SH-SY5Y (cell line): ENCODE measurements around the gene AIDA.

ENCODE experiments used
- GATA2 ChIP-seq: IDR thresholded peaks from 2 replicates; pipeline ENCODE4 v1.6.1; 2011; ENCODE audit warnings: mild to moderate bottlenecking, low read depth, low read length
- GATA3 ChIP-seq: IDR thresholded peaks from 2 replicates; pipeline ENCODE4 v1.6.1; 2011; ENCODE audit warnings: low read depth, mild to moderate bottlenecking, low read length, moderate library complexity

AIDA gene

DNA sequence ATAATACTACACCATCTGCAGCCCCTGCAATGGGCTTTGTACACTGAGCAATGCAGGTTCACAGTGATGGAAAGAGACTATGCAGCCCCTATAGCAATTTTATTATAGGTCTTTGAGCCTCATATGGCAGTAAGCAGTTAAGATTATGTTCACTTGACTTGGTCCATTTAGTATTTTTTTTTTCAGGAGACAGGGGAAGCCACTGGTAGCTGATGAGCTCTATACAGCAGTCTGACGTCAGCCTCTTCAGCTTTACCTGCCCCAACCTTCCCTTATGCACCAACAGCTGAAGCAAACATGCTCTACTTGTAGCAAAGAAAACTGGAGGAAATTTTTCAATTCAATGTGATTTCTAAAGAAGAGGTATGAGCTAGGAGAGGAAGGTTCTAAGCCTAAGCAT, 32.2 kb downstream of the AIDA start:
- TF ChIP-seq GATA3 (no peak), GATA2 (no peak)

DNA sequence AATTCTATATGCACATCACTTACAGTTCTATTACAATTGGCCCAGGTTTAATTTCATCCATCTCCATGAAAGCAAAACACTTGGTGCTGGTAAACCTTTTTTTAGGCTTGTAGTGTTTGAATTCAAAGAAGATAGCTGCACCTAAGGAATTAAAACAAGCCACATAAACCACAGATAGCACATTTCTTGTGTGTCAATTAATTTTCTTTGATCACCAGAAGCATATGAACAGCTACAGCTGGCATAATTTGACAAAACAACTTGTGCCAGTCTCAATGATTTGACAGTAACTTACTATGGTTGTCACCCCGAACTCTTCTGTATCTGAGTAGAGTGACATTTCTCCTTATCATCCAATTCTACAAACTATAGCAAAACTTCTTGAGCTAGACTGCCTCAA, 42.2 kb downstream of the AIDA start:
- no peak for TF ChIP-seq GATA3
- TF ChIP-seq GATA2, result no peak

DNA sequence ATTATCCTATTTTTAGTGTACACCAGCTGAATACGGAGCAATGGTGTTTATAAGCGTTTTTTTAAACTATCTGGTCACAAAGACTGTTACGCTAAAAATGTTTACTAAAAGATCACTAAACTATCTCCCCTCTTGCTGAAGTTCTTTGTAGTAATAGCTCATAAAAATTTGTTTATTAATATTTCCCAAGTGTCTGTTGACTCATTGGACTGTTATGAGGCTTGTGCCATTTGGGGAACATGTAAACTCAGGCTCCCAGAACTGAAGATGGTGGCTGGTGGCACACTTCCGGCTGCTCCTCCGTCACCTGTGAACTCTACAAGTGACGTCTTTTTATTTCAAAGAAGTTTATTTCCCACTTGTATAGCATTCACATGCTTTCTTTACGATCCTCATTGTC, 46.3 kb downstream of the AIDA start:
- TF ChIP-seq GATA2 (no peak), GATA3 (no peak)

DNA sequence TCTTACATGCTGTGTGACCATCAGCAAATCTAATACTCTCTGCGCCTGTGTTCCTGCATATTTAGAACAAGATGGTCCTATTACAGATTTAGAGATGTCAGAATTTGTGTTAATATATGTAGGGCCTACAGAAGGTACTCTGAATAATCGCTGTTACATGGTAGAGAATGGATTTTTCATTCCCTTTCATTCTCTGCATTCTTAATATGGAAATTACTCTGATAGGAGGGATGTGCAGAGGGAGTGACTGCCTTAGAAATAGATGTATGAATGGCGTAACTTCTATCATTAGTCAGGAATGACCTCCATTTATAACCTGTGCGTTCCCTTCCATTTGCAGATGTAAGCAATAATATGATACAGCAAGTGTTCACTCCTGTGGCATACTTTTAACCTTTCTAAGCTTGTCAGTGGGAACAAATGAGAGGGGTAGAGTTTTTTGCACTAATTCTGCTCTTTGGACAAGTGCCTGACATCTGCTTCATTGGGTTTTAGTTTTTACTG, 48.8 kb downstream of the AIDA start:
- TF ChIP-seq GATA3 (no peak), GATA2 (no peak)

DNA sequence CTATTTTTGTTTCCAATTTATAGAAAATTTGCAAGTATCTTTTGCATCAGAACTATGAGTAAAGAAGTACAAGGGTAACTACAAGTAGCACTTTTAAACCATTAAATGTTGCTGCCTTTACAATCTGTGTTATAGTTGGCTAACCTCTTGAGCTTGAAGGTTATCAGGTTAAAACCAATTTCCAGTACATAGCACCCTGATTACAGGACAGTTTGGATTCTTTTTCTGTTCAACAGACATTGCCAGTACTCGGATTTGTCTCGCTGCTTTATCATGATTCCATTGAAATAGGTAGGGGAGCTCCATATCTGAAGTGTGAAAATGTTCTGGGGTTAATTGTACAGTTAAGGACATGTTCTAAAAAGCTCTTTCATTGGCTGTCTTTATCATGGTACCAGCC, 54.4 kb downstream of the AIDA start:
- TF ChIP-seq GATA2 (no peak), GATA3 (no peak)

DNA sequence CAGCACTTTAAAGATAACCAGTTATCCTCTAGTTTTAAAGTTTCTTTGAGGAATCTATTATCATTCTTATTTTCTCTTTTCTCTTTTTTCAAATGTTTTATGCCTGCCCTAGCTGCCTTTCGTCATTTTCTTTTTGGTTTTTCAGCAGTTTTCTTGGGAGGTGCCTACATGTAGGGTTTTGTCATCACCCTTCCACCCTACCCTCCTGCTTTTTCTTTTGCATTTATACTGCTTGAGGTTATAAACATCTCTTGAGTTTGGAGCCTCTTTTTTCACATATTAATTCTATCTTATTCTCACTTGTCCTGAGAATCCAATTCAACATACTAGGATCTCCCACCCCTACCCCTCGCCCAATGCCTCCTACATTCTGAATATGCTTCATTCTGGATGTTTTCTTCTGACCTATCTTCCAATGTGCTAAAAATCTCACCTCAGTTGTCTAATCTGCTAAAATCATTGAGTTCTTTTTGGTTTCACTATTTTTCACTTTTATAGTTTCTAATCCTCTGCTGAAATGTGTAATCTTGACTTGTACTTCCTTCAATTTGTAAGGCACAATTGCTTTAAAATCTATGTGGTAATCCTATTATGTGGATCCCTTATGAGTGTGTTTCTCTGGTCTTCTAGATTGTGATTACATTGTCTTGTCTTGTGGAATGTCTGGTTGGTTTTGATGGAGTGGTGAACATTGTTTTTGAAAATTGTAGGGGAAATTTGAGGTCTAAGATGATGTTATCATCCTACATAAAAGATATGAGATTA, 55.7 kb downstream of the AIDA start:
- TF ChIP-seq GATA3, result no peak
- TF ChIP-seq GATA2, result no peak

DNA sequence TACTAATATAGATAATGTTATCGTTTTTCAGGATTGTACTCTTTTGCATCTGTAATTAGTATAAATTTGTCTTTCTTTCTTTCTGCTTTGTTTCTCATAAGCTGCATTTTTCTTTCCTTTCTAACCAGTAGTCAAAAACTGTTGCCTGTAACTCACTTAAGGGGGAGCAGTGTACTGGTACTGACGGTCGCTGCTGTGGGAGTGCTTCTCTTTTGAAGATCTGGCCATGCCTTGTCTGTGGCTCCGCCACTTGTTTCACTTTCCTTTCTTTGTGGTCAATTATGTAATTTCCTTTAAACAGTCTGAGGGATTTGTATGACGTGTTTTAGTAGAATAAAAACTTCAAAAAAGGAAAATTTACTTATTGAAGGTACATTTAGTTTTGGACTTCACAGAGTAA, 57.4 kb downstream of the AIDA start:
- TF ChIP-seq GATA2, result no peak
- TF ChIP-seq GATA3, result no peak

DNA sequence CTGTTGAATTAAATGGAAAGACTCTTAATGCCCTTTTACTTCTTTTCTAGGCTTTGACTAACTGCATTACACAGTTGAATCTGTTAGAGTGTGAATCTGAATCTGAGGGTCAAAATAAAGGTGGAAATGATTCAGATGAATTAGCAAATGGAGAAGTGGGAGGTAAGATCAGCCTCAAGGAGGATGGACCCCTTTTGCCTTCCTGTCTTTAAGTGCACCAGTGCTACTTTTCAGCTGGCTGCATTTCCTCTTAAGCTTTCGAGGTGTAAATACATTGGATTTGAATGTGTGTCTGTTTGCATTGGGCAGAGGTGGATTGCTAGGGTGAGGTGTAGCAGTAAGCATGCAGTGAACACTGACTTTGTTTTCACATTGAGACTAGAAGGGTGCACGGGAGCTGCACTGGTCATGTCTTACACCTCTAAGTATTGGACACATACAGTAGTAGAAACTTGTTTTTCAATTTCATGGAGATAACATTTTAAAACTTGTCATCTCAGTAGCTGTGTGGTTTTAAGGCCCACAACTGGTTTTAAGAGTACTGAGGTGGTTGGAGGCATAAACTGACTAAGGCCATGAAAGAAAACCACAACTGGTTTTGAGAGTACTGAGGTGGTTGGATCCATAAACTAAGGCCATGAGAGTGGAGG, 59.0 kb downstream of the AIDA start:
- no peak for TF ChIP-seq GATA3
- TF ChIP-seq GATA2, result no peak

DNA sequence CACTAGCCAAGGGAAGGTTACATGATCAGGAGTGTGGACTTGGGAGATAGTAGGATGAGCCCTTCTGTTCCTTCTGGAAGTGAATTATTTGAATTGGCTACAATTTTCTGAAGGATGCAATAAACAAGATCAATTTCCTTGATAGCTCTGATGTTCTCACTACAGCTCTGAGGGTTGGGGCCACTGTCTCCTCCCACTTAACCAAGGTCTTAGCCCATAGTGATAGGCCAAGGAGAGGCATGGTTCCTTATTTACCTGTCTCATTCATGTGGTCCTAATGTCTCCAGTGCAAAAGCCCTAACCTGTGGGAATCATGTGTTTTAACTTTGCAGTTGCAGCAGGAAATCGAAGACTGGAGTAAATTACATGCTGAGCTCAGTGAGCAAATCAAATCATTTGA, 59.6 kb downstream of the AIDA start:
- no peak for TF ChIP-seq GATA3
- no peak for TF ChIP-seq GATA2

DNA sequence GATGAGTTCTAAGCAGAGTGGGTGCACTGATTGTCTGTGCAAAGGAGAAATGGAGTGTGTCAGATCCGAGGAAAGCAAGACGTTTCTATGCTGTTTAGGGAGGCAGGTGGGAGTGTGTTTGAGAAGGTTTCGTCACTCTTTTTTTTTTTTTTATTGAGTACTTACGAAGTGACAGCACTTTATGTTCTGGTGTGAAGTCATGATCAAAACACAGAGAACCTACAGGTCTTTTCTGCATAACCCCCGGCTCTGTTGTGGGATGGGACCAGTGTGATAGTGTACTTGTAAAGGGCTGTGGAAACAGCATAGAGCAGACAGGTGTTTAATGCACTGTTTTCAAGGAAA, 67.7 kb downstream of the AIDA start:
- TF ChIP-seq GATA2, result no peak
- TF ChIP-seq GATA3, result no peak

DNA sequence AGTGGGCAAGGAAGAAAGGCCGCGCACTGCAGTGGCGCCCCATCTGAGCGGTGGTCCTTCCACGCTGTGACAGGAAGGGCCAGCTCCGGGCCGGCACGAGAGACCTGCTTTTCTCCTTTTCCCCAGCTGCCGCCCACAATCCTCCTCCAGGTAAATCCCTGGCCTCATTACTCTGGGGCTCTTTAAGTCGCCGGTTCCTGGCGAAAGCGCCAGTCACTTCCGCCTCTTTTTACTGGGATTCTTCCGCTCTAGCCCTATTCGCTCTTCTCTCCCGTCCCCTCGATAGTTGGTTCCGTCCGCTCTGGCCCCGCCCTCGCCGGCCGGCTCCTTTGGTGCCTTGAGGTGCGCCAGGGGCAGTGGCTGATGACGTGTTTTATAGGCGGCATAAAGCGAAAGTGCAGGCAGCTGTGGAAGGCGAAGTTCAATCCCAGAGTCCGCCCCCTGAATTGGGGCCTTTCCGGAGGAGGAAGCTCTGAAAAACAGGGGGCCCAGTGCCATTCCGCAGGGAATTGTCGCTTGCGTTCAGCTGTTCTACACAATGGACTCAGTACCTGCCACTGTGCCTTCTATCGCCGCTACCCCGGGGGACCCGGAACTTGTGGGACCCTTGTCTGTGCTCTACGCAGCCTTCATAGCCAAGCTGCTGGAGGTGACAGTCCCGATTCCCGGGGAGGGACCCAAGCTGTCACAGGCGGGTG, 68.2 kb downstream of the AIDA start:
- TF ChIP-seq GATA3, result no peak
- TF ChIP-seq GATA2, result no peak

DNA sequence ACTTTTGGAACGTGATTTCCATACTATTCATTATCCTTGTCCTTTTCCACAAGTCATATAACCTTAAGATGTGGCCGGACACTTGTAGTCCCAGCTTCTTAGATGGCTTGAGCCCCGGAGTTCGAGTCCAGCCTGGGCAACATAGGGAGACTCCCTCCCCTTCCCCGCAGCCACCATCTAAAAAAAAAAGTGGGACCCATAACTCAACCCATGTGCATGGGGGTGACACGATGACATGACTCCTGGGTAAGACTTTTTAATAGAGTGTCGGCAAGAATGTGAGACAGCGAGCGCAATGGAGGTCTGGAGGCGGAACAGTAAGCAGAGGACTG, 68.7 kb downstream of the AIDA start:
- TF ChIP-seq GATA2 (no peak), GATA3 (no peak)

DNA sequence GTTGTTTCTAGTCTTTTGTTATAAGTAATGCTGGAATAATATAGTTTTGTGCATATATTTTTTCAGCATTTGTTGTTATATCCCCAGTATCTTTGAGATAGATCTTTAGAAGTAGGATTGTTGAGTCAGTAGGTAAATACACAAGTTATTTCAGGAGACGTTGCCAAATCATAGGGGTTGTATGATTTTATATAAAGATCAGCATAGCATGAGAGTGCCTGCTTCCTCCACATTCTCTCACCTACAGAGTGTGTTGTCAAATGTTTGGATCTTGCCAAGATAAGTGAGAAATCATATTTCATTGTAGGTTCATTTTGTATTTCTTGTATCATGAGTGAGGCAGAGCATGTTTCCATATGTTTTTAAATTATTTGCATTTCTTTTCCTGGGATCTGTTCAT, 69.8 kb downstream of the AIDA start:
- TF ChIP-seq GATA3, result no peak
- no peak for TF ChIP-seq GATA2

DNA sequence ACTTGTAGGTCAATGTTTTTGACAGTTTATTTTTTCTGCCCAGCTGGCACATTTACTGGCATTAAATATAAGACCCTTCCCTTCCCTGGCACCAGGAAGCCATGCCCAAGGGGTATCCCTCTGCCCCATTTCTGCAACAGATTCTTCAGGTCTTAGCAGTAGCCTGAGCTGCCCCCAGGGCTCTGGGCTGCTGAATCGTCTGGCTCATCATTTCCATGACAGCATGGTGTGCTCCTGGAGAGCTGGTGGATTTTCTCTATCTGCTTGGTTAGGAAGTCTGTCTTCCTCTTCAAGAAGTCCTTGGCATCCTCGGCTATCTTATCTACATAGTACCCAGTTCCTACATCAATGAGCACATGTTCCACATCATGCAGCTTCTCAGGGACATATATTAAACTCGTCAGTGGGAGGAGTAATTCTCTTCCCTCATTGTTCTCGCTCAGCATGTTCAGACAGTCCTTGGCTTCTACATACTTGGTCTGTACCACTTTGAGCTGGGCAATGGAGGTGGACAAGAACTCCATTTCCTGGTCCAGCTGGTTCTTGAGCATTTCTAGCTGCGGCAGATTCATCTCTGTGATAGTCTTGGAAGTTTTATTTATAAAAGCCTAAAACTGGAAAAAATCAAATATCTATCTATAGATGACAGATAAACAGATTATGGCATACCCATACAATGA, 70.9 kb downstream of the AIDA start:
- TF ChIP-seq GATA3 (no peak), GATA2 (no peak)
